ENCODE data around the gene C5orf24. TPM values are rescaled to one million over a fixed set of nuclear protein-coding genes. Genes with fewer than 3 reads are reported as not detected.
"Not testable (repeated sequence)": the region's sequence is repeated elsewhere in the genome, so short reads cannot be mapped to it uniquely, and the experiment has no call there.

The C5orf24 gene
- total RNA-seq, 1 experiment from 2014 or later, result 67.6 TPM

DNA sequence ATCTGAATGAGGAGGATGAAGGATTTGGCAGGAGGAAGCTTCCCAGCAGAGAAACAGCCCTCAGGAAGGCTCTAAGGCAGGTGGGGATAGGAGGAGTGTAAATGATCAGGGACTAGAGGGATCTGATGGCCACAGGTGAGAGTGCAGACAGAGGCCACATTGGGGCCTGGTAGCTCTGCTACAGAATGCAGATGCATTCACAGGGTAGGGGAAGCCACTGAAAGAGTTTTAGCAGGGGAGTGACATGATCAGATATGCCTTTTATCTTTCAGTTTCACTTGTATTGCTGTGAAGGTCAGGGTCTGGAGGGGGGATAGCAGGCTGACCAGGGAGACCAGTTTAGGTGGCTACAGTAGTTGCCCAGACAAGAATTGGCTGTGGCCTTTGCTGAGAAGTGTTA lies 31.4 kb downstream of the C5orf24 start:
- H3K36me3 ChIP-seq (ENCODE audit: insufficient read depth, low read length, poor library complexity, severe bottlenecking), result no peaks in the 10 kb centered on the region
- TF ChIP-seq, protein P1, sequence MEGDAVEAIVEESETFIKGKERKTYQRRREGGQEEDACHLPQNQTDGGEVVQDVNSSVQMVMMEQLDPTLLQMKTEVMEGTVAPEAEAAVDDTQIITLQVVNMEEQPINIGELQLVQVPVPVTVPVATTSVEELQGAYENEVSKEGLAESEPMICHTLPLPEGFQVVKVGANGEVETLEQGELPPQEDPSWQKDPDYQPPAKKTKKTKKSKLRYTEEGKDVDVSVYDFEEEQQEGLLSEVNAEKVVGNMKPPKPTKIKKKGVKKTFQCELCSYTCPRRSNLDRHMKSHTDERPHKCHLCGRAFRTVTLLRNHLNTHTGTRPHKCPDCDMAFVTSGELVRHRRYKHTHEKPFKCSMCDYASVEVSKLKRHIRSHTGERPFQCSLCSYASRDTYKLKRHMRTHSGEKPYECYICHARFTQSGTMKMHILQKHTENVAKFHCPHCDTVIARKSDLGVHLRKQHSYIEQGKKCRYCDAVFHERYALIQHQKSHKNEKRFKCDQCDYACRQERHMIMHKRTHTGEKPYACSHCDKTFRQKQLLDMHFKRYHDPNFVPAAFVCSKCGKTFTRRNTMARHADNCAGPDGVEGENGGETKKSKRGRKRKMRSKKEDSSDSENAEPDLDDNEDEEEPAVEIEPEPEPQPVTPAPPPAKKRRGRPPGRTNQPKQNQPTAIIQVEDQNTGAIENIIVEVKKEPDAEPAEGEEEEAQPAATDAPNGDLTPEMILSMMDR (conservative IDR thresholded peaks at IDR 0.05; ENCODE audit: low read depth, low read length), result no peak
- TF ChIP-seq EZH2 (IDR thresholded peaks at IDR 0.05; ENCODE audit: borderline replicate concordance, low read depth, low read length, poor library complexity, severe bottlenecking), result no peak
- CTCF ChIA-PET, result no interaction called here
- POLR2A ChIA-PET (ENCODE audit: low non-redundant PET), result interaction anchor here (0.6 kb wide), 1 partner anchor 611 kb away, joined by 8 read pairs; no protein-coding TSS in a partner anchor
- H3K4me3 ChIP-seq (ENCODE audit: low read depth, low read length, poor library complexity, severe bottlenecking), result no peak overlapping the region
- no peak overlapping the region for H3K27ac ChIP-seq (ENCODE audit: low read depth, low read length, poor library complexity, severe bottlenecking)
- no peaks in the 10 kb centered on the region for H3K27me3 ChIP-seq (replicated peaks; ENCODE audit: insufficient read depth, low read depth, low read length, poor library complexity)
- BruUV-seq (replicated peaks), result no TSS peak
- peaks cover 10% of the 10 kb centered on the region for H3K4me1 ChIP-seq (ENCODE audit: insufficient read depth, low read length, poor library complexity, severe bottlenecking)
- intact Hi-C loops (cut with micrococcal nuclease; ENCODE audit: unreplicated experiment), result no loop called here
- H3K9me3 ChIP-seq (ENCODE audit: low read depth, low read length, poor library complexity, severe bottlenecking), result no peaks in the 10 kb centered on the region
- DNase-seq (ENCODE audit: low spot score), result no peak

DNA sequence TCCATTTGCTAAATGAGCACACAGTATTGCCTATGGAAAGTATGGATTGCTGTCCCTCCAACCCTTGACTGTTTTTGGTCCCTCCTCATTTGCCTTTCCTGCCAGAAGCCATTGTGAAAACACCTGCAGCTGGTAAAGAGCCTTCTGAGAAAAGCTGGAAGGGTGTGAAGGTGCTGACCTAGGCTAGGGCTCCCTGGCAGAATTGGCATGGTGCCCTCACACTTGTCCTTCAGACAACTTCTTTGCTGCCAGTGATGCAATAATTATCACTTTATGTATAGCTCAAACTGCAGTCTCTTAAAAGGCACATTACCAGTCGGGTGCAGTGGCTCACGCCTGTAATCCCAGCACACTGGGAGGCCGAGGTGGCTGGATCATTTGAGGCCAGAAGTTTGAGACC lies 32.6 kb downstream of the C5orf24 start:
- no TSS peak for BruUV-seq (replicated peaks)
- no peaks in the 10 kb centered on the region for H3K9me3 ChIP-seq (ENCODE audit: low read depth, low read length, poor library complexity, severe bottlenecking)
- H3K4me3 ChIP-seq (ENCODE audit: low read depth, low read length, poor library complexity, severe bottlenecking), result no peak overlapping the region
- no peak for TF ChIP-seq EZH2 (IDR thresholded peaks at IDR 0.05; ENCODE audit: borderline replicate concordance, low read depth, low read length, poor library complexity, severe bottlenecking)
- TF ChIP-seq, protein P1 (conservative IDR thresholded peaks at IDR 0.05; ENCODE audit: low read depth, low read length), result no peak
- no peaks in the 10 kb centered on the region for H3K27me3 ChIP-seq (replicated peaks; ENCODE audit: insufficient read depth, low read depth, low read length, poor library complexity)
- ChIA-PET POLR2A (ENCODE audit: low non-redundant PET) (no interaction called here), CTCF (no interaction called here)
- no peaks in the 10 kb centered on the region for H3K36me3 ChIP-seq (ENCODE audit: insufficient read depth, low read length, poor library complexity, severe bottlenecking)
- DNase-seq (ENCODE audit: low spot score), result no peak
- H3K4me1 ChIP-seq (ENCODE audit: insufficient read depth, low read length, poor library complexity, severe bottlenecking), result peaks cover 10% of the 10 kb centered on the region
- H3K27ac ChIP-seq (ENCODE audit: low read depth, low read length, poor library complexity, severe bottlenecking), result no peak overlapping the region
- intact Hi-C loops (cut with micrococcal nuclease; ENCODE audit: unreplicated experiment), result no loop called here

DNA sequence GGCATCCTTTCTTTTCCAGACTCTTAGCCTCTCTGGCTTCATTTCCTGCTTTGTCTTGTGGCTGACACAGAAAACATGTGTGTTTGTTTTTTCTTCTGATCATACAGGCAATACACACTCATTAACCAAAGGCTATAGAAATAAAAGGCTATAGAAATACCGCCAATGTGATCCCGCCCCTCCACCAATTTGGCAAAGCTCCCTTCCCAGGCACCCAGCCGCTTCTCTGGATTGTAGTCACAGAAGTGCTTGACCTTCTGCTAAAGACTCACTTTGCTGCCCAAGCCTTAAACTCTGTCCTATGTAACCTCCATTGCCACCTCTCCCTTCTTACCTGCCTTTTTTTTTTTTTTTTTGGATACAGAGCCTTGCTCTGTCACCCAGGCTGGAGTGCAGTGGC lies 33.7 kb downstream of the C5orf24 start:
- H3K27ac ChIP-seq (ENCODE audit: low read depth, low read length, poor library complexity, severe bottlenecking), result no peak overlapping the region
- DNase-seq (ENCODE audit: low spot score), result no peak
- CTCF ChIA-PET, result no interaction called here
- H3K4me3 ChIP-seq (ENCODE audit: low read depth, low read length, poor library complexity, severe bottlenecking), result no peak overlapping the region
- BruUV-seq (replicated peaks), result no TSS peak
- no peaks in the 10 kb centered on the region for H3K36me3 ChIP-seq (ENCODE audit: insufficient read depth, low read length, poor library complexity, severe bottlenecking)
- no peaks in the 10 kb centered on the region for H3K9me3 ChIP-seq (ENCODE audit: low read depth, low read length, poor library complexity, severe bottlenecking)
- intact Hi-C loops (cut with micrococcal nuclease; ENCODE audit: unreplicated experiment), result no loop called here
- H3K27me3 ChIP-seq (replicated peaks; ENCODE audit: insufficient read depth, low read depth, low read length, poor library complexity), result no peaks in the 10 kb centered on the region
- peaks cover 4% of the 10 kb centered on the region for H3K4me1 ChIP-seq (ENCODE audit: insufficient read depth, low read length, poor library complexity, severe bottlenecking)
- POLR2A ChIA-PET (ENCODE audit: low non-redundant PET), result no interaction called here
- TF ChIP-seq, protein P1 (conservative IDR thresholded peaks at IDR 0.05; ENCODE audit: low read depth, low read length), result no peak
- no peak for TF ChIP-seq EZH2 (IDR thresholded peaks at IDR 0.05; ENCODE audit: borderline replicate concordance, low read depth, low read length, poor library complexity, severe bottlenecking)

DNA sequence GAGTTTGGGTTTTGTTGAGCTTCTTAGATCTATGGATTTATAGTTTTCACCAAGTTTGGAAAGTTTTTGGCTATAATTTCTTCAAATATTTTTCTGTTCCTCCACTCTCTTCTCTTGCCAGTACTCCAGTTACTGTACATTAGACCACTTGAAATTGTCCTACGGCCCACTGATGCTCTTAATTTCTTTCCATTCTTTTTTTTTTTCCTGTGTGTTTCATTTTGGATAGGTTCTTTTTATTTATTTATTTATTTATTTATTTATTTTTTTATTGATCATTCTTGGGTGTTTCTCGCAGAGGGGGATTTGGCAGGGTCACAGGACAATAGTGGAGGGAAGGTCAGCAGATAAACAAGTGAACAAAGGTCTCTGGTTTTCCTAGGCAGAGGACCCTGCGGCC lies 35.2 kb downstream of the C5orf24 start:
- H3K27ac ChIP-seq (ENCODE audit: low read depth, low read length, poor library complexity, severe bottlenecking); H3K9me3 ChIP-seq (ENCODE audit: low read depth, low read length, poor library complexity, severe bottlenecking); H3K4me1 ChIP-seq (ENCODE audit: insufficient read depth, low read length, poor library complexity, severe bottlenecking); intact Hi-C loops (cut with micrococcal nuclease; ENCODE audit: unreplicated experiment); CTCF ChIA-PET; H3K36me3 ChIP-seq (ENCODE audit: insufficient read depth, low read length, poor library complexity, severe bottlenecking); H3K27me3 ChIP-seq (replicated peaks; ENCODE audit: insufficient read depth, low read depth, low read length, poor library complexity); H3K4me3 ChIP-seq (ENCODE audit: low read depth, low read length, poor library complexity, severe bottlenecking); POLR2A ChIA-PET (ENCODE audit: low non-redundant PET); DNase-seq (ENCODE audit: low spot score); BruUV-seq (replicated peaks): not testable (repeated sequence)

DNA sequence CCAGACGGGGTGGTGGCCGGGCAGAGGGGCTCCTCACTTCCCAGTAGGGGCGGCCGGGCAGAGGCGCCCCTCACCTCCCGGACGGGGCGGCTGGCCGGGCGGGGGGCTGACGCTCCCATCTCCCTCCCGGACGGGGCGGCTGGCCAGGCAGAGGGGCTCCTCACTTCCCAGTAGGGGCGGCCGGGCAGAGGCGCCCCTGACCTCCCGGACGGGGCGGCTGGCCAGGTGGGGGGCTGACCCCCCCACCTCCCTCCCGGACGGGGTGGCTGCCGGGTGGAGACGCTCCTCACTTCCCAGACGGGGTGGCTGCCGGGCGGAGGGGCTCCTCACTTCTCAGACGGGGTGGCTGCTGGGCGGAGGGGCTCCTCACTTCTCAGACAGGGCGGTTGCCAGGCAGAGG lies 35.9 kb downstream of the C5orf24 start:
- BruUV-seq (replicated peaks); CTCF ChIA-PET; intact Hi-C loops (cut with micrococcal nuclease; ENCODE audit: unreplicated experiment); H3K4me1 ChIP-seq (ENCODE audit: insufficient read depth, low read length, poor library complexity, severe bottlenecking); DNase-seq (ENCODE audit: low spot score); H3K36me3 ChIP-seq (ENCODE audit: insufficient read depth, low read length, poor library complexity, severe bottlenecking); H3K4me3 ChIP-seq (ENCODE audit: low read depth, low read length, poor library complexity, severe bottlenecking); H3K27me3 ChIP-seq (replicated peaks; ENCODE audit: insufficient read depth, low read depth, low read length, poor library complexity); POLR2A ChIA-PET (ENCODE audit: low non-redundant PET); H3K9me3 ChIP-seq (ENCODE audit: low read depth, low read length, poor library complexity, severe bottlenecking); H3K27ac ChIP-seq (ENCODE audit: low read depth, low read length, poor library complexity, severe bottlenecking): not testable (repeated sequence)

Measured in A673 (cell line).